ENCODE data around the gene KRT15. TPM values are rescaled to one million over a fixed set of nuclear protein-coding genes. Genes with fewer than 3 reads are reported as not detected.

KRT15 gene
- 0.63 and 1.2 TPM in 2 replicates for total RNA-seq

GRCh38 chr17:41518789-41519449, at the start of gene KRT15:
Gene KRT15, minus strand, starts transcription at chr17:41518890. Its CDS starts 63 bp downstream, at chr17:41518827.

GRCh38 chr17:41505007-41505808, 13.5 kb downstream of the KRT15 start, which contains the start of gene KRT13:
Gene KRT13, minus strand, starts transcription at chr17:41505612. Its CDS starts 62 bp downstream, at chr17:41505550.

DNA sequence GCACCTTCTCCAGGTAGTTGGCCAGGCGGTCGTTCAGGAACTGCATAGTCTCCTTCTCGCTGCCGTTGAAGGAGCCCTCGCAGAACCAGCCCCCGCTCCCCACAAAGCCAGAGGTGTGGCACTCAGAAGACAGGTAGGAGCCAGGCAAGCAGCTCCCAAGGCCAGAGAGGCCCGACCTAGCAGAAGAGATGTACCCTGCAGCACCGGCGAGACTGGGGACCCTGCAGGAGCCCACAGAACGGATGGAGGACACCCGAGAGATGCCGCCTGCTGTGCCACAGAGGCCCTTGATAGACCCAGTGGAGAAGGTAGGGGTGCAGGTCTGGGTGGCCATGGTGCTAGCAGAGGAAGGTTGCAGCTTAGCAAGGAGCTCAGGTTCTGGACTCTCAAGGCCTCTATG, 29.2 kb downstream of the KRT15 start, which contains the start of gene KRT36:
Gene KRT36 (minus strand): TSS at position 380 of the 400 bp plus-strand sequence. CDS start 46 bp downstream, at position 334.

GRCh38 chr17:41481036-41481435, 37.7 kb downstream of the KRT15 start, which contains the start of gene KRT35:
Gene KRT35, minus strand, starts transcription at chr17:41481151. Its CDS starts 54 bp downstream, at chr17:41481097.

DNA sequence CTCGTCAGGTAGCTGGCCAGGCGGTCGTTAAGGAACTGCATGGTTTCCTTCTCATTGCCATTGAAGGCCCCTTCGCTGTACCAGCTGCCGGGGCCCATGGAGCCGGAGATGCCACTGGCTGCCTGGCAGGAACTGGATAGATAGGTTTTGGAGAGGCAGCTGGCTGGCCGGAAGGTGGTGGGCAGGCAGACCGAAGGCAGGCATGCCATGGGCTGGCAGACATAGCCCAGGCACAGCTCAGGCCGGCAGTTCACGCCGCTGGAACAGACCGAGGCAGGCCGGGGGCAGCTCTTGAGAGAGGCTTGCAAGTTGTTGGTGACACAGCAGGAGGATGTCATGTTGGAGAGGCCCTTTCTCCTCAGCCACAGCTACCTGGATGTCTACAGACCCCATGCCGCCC, 51.7 kb downstream of the KRT15 start, which contains the start of gene KRT32:
Gene KRT32 (minus strand): TSS at position 399 of the 400 bp plus-strand sequence. CDS start 61 bp downstream, at position 338.

Other genes starting within 250 kb of the KRT15 start
- not detected in 2 replicates for gene KRTAP9-7, start 243.2 kb downstream of the KRT15 start, total RNA-seq
- gene KRTAP29-1, start 216.0 kb downstream of the KRT15 start, total RNA-seq: not detected in 2 replicates
- gene KRTAP16-1, start 209.6 kb downstream of the KRT15 start, total RNA-seq: not detected in 2 replicates
- gene KRTAP17-1, start 203.2 kb downstream of the KRT15 start, total RNA-seq: not detected in 2 replicates
- not detected in 2 replicates for gene KRT33A, start 168.1 kb downstream of the KRT15 start, total RNA-seq
- gene KRT33B, start 149.1 kb downstream of the KRT15 start, total RNA-seq: not detected in 2 replicates
- gene KRT34, start 136.6 kb downstream of the KRT15 start, total RNA-seq: not detected in 2 replicates
- not detected in 2 replicates for gene KRT31, start 121.3 kb downstream of the KRT15 start, total RNA-seq
- gene KRT37, start 94.3 kb downstream of the KRT15 start, total RNA-seq: not detected in 2 replicates
- gene KRT38, start 77.9 kb downstream of the KRT15 start, total RNA-seq: not detected in 2 replicates
- gene KRT32, start 51.5 kb downstream of the KRT15 start, total RNA-seq: 0.16 TPM in 1 of 2 replicates, not detected in the other
- not detected in 2 replicates for gene KRT35, start 37.7 kb downstream of the KRT15 start, total RNA-seq
- not detected in 2 replicates for gene KRT36, start 29.0 kb downstream of the KRT15 start, total RNA-seq
- 0.17 TPM in 1 of 2 replicates, not detected in the other for gene KRT13, start 13.3 kb downstream of the KRT15 start, total RNA-seq
- 70.2 and 109 TPM in 2 replicates for gene KRT19, start 9.4 kb upstream of the KRT15 start, total RNA-seq
- not detected in 2 replicates for gene KRT9, start 53.2 kb upstream of the KRT15 start, total RNA-seq
- 0.16 and 1.0 TPM in 2 replicates for gene KRT14, start 68.0 kb upstream of the KRT15 start, total RNA-seq
- 1.9 and 13.0 TPM in 2 replicates for gene KRT16, start 93.9 kb upstream of the KRT15 start, total RNA-seq
- 4.9 and 35.8 TPM in 2 replicates for gene KRT17, start 105.7 kb upstream of the KRT15 start, total RNA-seq
- gene EIF1, start 170.0 kb upstream of the KRT15 start, total RNA-seq: 76.3 and 112 TPM in 2 replicates
- gene GAST, start 193.4 kb upstream of the KRT15 start, total RNA-seq: not detected in 2 replicates
- gene HAP1, start 215.8 kb upstream of the KRT15 start, total RNA-seq: under 0.01 and 0.26 TPM in 2 replicates